Tibial nerve (tissue), 4 donors: ENCODE data around the gene HOGA1. TPM values are rescaled to one million over a fixed set of nuclear protein-coding genes. Genes with fewer than 3 reads are reported as not detected.
"Not testable (repeated sequence)": the region's sequence is repeated elsewhere in the genome, so short reads cannot be mapped to it uniquely, and the experiment has no call there.

Experiments
- DNase-seq, 2 donors: peaks; one replicate each; pipeline ENCODE4 v3.0.0-alpha.2; 2019; ENCODE audit warnings: low spot score in 2 of 2
- H3K27ac ChIP-seq, 4 donors: fragments of 200-600 bp; sonication (generic) in 3 of 4; one replicate each; pipeline ENCODE4 v1.5.1; 2017 to 2019; ENCODE audit warnings: mild to moderate bottlenecking in 1 of 4
- H3K27me3 ChIP-seq, 2 donors: fragments of 200-600 bp; sonication (generic) in 1 of 2; one replicate each; pipeline versions ENCODE4 v1.5.1 to v1.6.0; 2017 to 2019
- H3K36me3 ChIP-seq, 3 donors: fragments of 200-600 bp; sonication (generic); one replicate each; pipeline ENCODE4 v1.5.1; 2018 to 2019
- H3K4me1 ChIP-seq, 4 donors: fragments of 200-600 bp; sonication (generic) in 3 of 4; one replicate each; pipeline ENCODE4 v1.5.1; 2017 to 2019
- H3K4me3 ChIP-seq, 4 donors: fragments of 200-600 bp; sonication (generic) in 3 of 4; one replicate each; pipeline ENCODE4 v1.5.1; 2017 to 2019; ENCODE audit warnings: mild to moderate bottlenecking in 1 of 4, moderate library complexity in 1 of 4
- H3K9me3 ChIP-seq, 4 donors: fragments of 200-600 bp; sonication (generic) in 3 of 4; one replicate each; pipeline ENCODE4 v1.5.1; 2017 to 2019
- EP300 ChIP-seq, 2 donors: sonication (generic); formaldehyde crosslinking; IDR thresholded peaks; one replicate each; pipeline ENCODE4 v1.6.1; 2017; ENCODE audit warnings: antibody characterized with exemption in 2 of 2, mild to moderate bottlenecking in 1 of 2
- POLR2A ChIP-seq, 2 donors: fragments of 450-650 bp; IDR thresholded peaks; one replicate each; pipeline ENCODE4 v1.6.1; 2017; ENCODE audit warnings: antibody characterized with exemption in 2 of 2, mild to moderate bottlenecking in 2 of 2, moderate library complexity in 2 of 2
- WGBS, 2 donors: methylation state at CpG; one replicate each; pipeline ENCODE4 v1.1.5; 2018; 5-methylcytosine and 5-hydroxymethylcytosine counted together
- total RNA-seq, 4 donors: library from RNA; depleted of rRNA; stranded (reverse); fragments of >200 nt; gene quantifications; one replicate each; pipeline ENCODE4 v1.1.0, GENCODE V29; 2016
- TF ChIP-seq, protein P1 (sequence below), 5 experiments: fragments of 200-600 bp in 3 of 5; fragments of 450-650 bp in 2 of 5; sonication (generic) in 3 of 5; IDR thresholded peaks; one replicate each; pipeline ENCODE4 v1.5.1; 2016 to 2019; ENCODE audit warnings: antibody characterized with exemption in 5 of 5, mild to moderate bottlenecking in 3 of 5, moderate library complexity in 2 of 5

Gene HOGA1
- total RNA-seq, 4 donors from 2014 or later: 3.6 to 31.6 (median 25.3) TPM

DNA sequence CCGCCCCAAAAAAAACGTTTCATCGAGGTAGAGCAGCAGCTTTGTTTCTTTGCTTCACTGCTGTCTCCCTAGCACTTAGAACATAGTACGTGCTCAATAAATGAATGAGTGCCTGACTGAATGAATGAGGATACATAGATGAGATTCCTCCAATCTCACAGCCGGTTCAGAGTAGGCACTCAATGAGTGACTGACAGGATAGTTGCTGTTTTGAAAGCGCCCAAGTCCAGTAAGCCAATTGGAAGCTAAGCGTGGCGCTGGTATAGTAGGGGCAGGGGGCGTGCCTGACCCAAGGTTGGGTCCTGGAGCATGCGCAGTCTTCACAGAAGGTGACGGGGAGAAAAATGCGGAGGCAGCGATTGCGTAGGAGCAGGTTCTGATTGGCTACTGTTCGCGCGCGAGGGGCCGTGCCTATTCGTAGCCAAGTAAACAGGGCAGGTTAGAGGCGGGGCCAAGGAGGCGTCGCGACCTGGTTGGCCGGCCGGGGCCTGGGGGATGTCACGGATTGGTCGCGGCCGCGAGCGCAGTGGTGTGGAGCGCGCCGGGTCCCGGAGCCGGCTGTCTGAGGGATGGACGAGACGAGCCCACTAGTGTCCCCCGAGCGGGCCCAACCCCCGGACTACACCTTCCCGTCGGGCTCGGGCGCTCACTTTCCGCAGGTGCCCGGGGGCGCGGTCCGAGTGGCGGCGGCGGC, 56.1 kb downstream of the HOGA1 start, which contains the start of gene PI4K2A:
Gene PI4K2A (plus strand): TSS at position 498 of the 694 bp plus-strand sequence. CDS start 72 bp downstream, at position 570.
- no peaks in the 10 kb centered on the region for H3K27me3 ChIP-seq
- peaks cover 0 to 17% (median 0%) of the 10 kb centered on the region in 3 donors for H3K36me3 ChIP-seq
- 5% methylated on average over 24 to 26 of the region's 54 CpGs for WGBS, 2 donors
- H3K27ac ChIP-seq: peak within 1 kb of the TSS; percentile 71 to 92 (median 90)
- H3K4me3 ChIP-seq: peak within 1 kb of the TSS; percentile 69 to 92 (median 90)
- DNase-seq: peak; percentile 98
- TF ChIP-seq POLR2A (IDR thresholded peaks at IDR 0.05) (peak; percentile 88 to 90), EP300 (IDR thresholded peaks at IDR 0.05) (peak; percentile 81 to 94)
- TF ChIP-seq, protein P1, sequence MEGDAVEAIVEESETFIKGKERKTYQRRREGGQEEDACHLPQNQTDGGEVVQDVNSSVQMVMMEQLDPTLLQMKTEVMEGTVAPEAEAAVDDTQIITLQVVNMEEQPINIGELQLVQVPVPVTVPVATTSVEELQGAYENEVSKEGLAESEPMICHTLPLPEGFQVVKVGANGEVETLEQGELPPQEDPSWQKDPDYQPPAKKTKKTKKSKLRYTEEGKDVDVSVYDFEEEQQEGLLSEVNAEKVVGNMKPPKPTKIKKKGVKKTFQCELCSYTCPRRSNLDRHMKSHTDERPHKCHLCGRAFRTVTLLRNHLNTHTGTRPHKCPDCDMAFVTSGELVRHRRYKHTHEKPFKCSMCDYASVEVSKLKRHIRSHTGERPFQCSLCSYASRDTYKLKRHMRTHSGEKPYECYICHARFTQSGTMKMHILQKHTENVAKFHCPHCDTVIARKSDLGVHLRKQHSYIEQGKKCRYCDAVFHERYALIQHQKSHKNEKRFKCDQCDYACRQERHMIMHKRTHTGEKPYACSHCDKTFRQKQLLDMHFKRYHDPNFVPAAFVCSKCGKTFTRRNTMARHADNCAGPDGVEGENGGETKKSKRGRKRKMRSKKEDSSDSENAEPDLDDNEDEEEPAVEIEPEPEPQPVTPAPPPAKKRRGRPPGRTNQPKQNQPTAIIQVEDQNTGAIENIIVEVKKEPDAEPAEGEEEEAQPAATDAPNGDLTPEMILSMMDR (IDR thresholded peaks at IDR 0.05): peak in 2 of 5 experiments; percentile 15 to 35
- H3K9me3 ChIP-seq: no peaks in the 10 kb centered on the region
- H3K4me1 ChIP-seq: peaks cover 6 to 29% (median 16%) of the 10 kb centered on the region in 4 donors

DNA sequence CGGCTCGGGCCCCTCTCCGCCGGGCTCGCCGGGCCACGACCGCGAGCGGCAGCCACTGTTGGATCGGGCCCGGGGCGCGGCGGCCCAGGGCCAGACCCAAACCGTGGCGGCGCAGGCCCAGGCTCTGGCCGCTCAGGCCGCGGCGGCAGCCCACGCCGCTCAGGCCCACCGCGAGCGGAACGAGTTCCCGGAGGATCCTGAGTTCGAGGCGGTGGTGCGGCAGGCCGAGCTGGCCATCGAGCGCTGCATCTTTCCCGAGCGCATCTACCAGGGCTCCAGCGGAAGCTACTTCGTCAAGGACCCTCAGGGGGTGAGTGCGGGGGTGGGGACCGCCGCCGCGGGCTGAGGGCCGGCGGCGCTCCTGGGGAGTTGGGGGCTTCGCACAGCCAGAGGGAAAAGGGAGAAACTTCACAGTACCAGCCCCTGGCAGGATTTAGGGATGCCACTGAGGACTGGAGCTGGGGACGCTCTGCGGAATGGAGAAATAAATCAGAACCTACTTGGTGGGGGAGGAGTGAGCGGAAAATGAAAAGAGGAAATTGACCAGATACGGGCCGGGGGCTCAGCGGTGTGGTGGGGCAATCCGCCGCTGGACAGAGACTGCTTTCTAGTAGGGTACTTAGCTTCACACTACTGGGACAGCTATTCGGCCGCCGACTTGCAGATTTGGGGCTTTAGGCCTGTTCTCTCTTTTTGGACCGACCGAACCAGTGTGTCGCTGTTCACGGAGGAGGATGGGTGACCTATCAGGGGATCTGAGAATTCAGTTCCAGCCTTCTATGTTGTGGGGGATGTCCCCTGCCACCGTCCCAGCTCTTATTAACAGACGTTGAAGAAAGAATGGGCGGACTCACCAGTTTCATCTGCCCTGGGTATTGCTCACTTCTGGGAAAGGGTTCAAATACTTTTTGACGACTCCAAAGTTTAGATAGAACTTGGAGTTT, 57.0 kb downstream of the HOGA1 start:
- DNase-seq: no peak
- Histone ChIP-seq H3K27me3 (no peaks in the 10 kb centered on the region), H3K36me3 (peaks cover 0 to 22% (median 0%) of the 10 kb centered on the region in 3 donors), H3K27ac (peak overlapping the region; percentile 71 to 92 (median 90)), H3K4me1 (peaks cover 6 to 29% (median 16%) of the 10 kb centered on the region in 4 donors), H3K9me3 (no peaks in the 10 kb centered on the region), H3K4me3 (peak overlapping the region; percentile 69 to 92 (median 90))
- TF ChIP-seq EP300 (IDR thresholded peaks at IDR 0.05) (peak in 1 of 2 donors; percentile 25), POLR2A (IDR thresholded peaks at IDR 0.05) (peak in 1 of 2 donors; percentile 27)
- TF ChIP-seq, protein P1 (IDR thresholded peaks at IDR 0.05): no peak
- WGBS, 2 donors: 0 to 2% methylated on average over 30 to 34 of the region's 67 CpGs

DNA sequence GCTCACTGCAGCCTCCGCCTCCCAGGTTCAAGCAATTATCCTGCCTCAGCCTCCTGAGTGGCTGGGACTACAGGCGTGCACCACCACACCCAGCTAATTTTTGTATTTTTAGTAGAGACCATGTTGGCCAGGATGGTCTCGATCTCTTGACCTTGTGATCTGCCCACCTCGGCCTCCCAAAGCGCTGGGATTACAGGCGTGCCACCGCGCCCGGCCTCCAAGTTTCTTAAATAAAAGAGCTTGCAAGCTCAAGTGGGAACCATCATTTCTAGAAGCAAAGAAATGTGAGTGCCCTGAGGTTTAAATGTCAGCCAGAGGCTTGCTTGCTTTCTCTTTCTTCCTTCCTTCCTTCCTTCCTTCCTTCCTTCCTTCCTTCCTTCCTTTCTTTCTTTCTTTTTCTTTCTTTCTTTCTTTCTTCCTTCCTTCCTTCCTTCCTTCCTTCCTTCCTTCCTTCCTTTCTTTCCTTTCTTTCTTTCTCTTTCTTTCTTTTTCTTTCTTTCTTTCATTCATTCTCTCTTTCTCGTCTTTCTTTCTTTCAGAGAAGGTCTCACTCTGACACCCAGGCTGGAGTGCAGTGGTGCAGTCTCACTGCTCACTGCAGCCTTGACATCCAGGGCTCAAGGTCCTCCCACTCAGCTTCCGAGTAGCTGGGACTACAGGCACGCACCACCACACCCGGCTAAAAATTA, 58.4 kb downstream of the HOGA1 start:
- 91 to 93% methylated on average over 13 of the region's 13 CpGs for WGBS, 2 donors
- peak overlapping the region in 1 of 4 donors; percentile 92 for H3K27ac ChIP-seq
- not testable (repeated sequence) for DNase-seq, H3K27me3 ChIP-seq, H3K4me3 ChIP-seq, H3K9me3 ChIP-seq
- peaks cover 0 to 34% (median 0%) of the 10 kb centered on the region in 3 donors for H3K36me3 ChIP-seq
- peaks cover 6 to 36% (median 16%) of the 10 kb centered on the region in 4 donors for H3K4me1 ChIP-seq

DNA sequence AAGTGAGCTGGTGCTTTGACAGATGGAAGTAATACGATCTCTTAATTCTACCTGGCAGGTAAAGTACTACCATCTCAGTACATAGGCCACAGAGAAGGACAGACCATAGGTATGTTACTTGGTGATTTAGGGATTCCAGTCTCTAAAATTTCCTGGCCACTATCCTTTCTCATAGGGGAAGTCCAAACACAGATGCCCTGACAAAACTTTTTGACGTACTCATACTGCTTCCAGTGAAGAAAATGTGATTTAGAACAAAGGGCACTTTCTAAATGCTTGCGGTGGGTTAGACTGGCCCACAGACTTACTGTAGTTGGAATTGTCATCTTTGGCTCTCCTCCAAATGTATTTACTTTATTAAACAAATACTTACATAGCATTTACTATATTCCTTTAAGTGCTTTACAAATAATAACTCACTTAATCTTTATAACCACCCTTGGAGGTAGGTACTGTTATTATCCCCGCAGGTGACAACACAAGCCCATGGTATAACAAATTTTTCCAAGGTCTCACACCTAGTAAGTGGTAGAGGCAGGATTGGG, 59.3 kb downstream of the HOGA1 start:
- H3K36me3 ChIP-seq: peaks cover 0 to 36% (median 0%) of the 10 kb centered on the region in 3 donors
- peaks cover 6 to 45% (median 19%) of the 10 kb centered on the region in 4 donors for H3K4me1 ChIP-seq
- WGBS, 2 donors: 77 to 78% methylated on average over 4 of the region's 4 CpGs

More for the DNA sequence above, 59.3 kb downstream of the HOGA1 start:
- H3K27me3 ChIP-seq: no peaks in the 10 kb centered on the region
- DNase-seq: no peak
- H3K9me3 ChIP-seq: no peaks in the 10 kb centered on the region
- no peak overlapping the region for H3K4me3 ChIP-seq
- no peak overlapping the region for H3K27ac ChIP-seq
- no peak for TF ChIP-seq EP300 (IDR thresholded peaks at IDR 0.05)
- TF ChIP-seq POLR2A (IDR thresholded peaks at IDR 0.05): no peak
- TF ChIP-seq, protein P1 (IDR thresholded peaks at IDR 0.05): no peak
